Measurements from ENCODE around the gene DYSF.

Gene DYSF

GRCh38 chr2:71457123-71457915 lies 4.0 kb downstream of the DYSF start:
- no peak overlapping the region for H3K4me3 ChIP-seq (ENCODE audit: low read depth, low read length)
- no peak for TF ChIP-seq CTCF (IDR thresholded peaks at IDR 0.05; ENCODE audit: low read depth, low read length)

- no peak for TF ChIP-seq CTCF (IDR thresholded peaks at IDR 0.05; ENCODE audit: low read depth, low read length)
- H3K4me3 ChIP-seq (ENCODE audit: low read depth, low read length) = no peak overlapping the region
Measured at GRCh38 chr2:71457923-71458322, 4.6 kb downstream of the DYSF start.

GRCh38 chr2:71458413-71459083 lies 5.2 kb downstream of the DYSF start:
- TF ChIP-seq CTCF (IDR thresholded peaks at IDR 0.05; ENCODE audit: low read depth, low read length) = no peak
- no peak overlapping the region for H3K4me3 ChIP-seq (ENCODE audit: low read depth, low read length)

GRCh38 chr2:71459084-71459431 lies 5.7 kb downstream of the DYSF start:
- no peak overlapping the region for H3K4me3 ChIP-seq (ENCODE audit: low read depth, low read length)
- TF ChIP-seq CTCF (IDR thresholded peaks at IDR 0.05; ENCODE audit: low read depth, low read length) = no peak

GRCh38 chr2:71460056-71460455 lies 6.7 kb downstream of the DYSF start:
- H3K4me3 ChIP-seq (ENCODE audit: low read depth, low read length) = no peak overlapping the region
- no peak for TF ChIP-seq CTCF (IDR thresholded peaks at IDR 0.05; ENCODE audit: low read depth, low read length)

- H3K4me3 ChIP-seq (ENCODE audit: low read depth, low read length) = no peak overlapping the region
Measured at GRCh38 chr2:71460595-71461303, 7.4 kb downstream of the DYSF start.

More at GRCh38 chr2:71460595-71461303, 7.4 kb downstream of the DYSF start:
- TF ChIP-seq CTCF (IDR thresholded peaks at IDR 0.05; ENCODE audit: low read depth, low read length) = peak; percentile 56

All from WI38 (cell line).